ENCODE data around the gene PHACTR3. TPM values are rescaled to one million over a fixed set of nuclear protein-coding genes. Genes with fewer than 3 reads are reported as not detected.

The PHACTR3 gene
- total RNA-seq, 4 donors from 2014 or later = 1.4 to 7.2 (median 4.3) TPM

GRCh38 chr20:59821788-59822187, 217.4 kb downstream of the PHACTR3 start:
- H3K4me3 ChIP-seq (ENCODE audit: low read depth, poor library complexity, severe bottlenecking) = no peak overlapping the region
- WGBS, 2 donors = 67 to 81% methylated on average over 8 to 9 of the region's 19 CpGs
- intact Hi-C loops (cut with DNase I; ENCODE audit: low total_unique reads) = no loop called here
- TF ChIP-seq CTCF (IDR thresholded peaks at IDR 0.05) = no peak
- no peak for TF ChIP-seq POLR2A (IDR thresholded peaks at IDR 0.05)
- DNase-seq (ENCODE audit: low spot score in 2 of 2) = peak; percentile 7 to 74

GRCh38 chr20:59822291-59823029, 218.1 kb downstream of the PHACTR3 start:
- peak; percentile 12 to 74 for DNase-seq (ENCODE audit: low spot score in 2 of 2)
- TF ChIP-seq CTCF (IDR thresholded peaks at IDR 0.05) (no peak), POLR2A (IDR thresholded peaks at IDR 0.05) (no peak)
- intact Hi-C loops (cut with DNase I; ENCODE audit: low total_unique reads) = no loop called here
- WGBS, 2 donors = 78 to 81% methylated on average over 21 of the region's 21 CpGs
- H3K4me3 ChIP-seq (ENCODE audit: low read depth, poor library complexity, severe bottlenecking) = no peak overlapping the region

DNA sequence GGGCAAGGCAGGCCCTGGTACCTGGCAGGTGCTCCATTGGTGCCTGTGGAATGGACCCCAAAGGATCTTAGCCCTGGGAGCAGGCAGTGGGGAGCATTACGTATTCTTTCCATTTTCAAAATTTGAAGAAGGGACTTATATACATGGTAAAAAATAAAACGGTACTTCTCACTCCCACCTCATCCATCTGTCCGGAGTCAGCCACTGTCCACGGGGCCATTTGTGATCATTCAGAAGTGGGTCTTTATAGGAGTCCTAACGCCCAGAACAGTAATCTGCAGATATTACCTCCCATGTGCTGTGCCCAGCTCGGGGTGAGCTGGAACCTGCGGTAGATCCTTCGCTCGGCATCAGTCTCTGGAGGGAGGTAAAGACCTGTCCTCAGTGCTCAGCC, 218.7 kb downstream of the PHACTR3 start:
- intact Hi-C loops (cut with DNase I; ENCODE audit: low total_unique reads) = no loop called here
- DNase-seq (ENCODE audit: low spot score in 2 of 2) = peak; percentile 11 to 76
- no peak overlapping the region for H3K4me3 ChIP-seq (ENCODE audit: low read depth, poor library complexity, severe bottlenecking)
- TF ChIP-seq CTCF (IDR thresholded peaks at IDR 0.05) (no peak), POLR2A (IDR thresholded peaks at IDR 0.05) (no peak)
- WGBS, 2 donors = 85 to 93% methylated on average over 9 of the region's 9 CpGs

DNA sequence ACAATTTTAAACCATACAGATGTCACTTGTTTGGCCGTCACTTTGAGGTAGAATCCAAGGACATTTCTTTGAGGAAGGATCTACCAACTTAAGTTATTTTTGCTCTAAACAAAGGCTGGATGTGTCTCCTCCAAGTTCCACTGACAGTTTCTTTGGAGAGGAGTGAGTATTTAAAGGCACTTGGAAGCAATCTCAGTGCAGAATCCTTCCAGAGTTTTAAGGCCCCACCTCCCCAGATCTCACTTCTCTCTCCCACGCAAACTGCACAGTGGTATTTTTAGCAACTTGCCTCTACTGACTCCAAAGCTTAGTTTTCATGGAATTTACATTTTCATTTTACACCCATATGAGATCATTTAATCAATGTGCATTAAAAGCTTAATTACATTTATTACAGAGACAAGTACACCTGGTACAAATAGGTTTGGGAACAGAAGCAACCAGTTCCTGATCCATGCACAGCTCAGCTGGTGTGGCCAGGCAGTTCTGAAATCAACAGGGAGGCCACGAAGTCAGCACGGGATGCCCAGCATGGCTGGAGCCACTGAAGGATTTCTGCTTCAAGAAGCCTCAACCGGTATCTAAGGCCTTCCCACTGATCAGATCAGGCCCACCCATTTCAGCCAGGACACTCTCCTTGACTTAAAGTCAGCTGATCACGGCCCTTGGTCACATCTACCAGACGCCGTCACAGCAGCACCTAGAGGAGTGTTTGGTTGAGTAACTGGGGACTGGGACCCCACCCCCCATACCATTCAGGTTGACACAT, 219.3 kb downstream of the PHACTR3 start:
- 74 to 77% methylated on average over 8 of the region's 8 CpGs for WGBS, 2 donors
- TF ChIP-seq CTCF (IDR thresholded peaks at IDR 0.05) (no peak), POLR2A (IDR thresholded peaks at IDR 0.05) (no peak)
- H3K4me3 ChIP-seq (ENCODE audit: low read depth, poor library complexity, severe bottlenecking) = no peak overlapping the region
- DNase-seq (ENCODE audit: low spot score in 2 of 2) = peak; percentile 11 to 76
- intact Hi-C loops (cut with DNase I; ENCODE audit: low total_unique reads) = no loop called here

GRCh38 chr20:59824711-59825562, 220.6 kb downstream of the PHACTR3 start:
- peak; percentile 11 to 80 for DNase-seq (ENCODE audit: low spot score in 2 of 2)
- intact Hi-C loops (cut with DNase I; ENCODE audit: low total_unique reads) = no loop called here
- H3K4me3 ChIP-seq (ENCODE audit: low read depth, poor library complexity, severe bottlenecking) = no peak overlapping the region
- no peak for TF ChIP-seq POLR2A (IDR thresholded peaks at IDR 0.05)
- TF ChIP-seq CTCF (IDR thresholded peaks at IDR 0.05) = no peak
- WGBS, 2 donors = 76 to 79% methylated on average over 7 to 8 of the region's 8 CpGs

All from lower leg skin (tissue), 4 donors.